Ecto neural progenitor cell (in vitro differentiated cells): ENCODE data around the gene PIMREG.

Source experiments
- DNase-seq: peaks from one replicate; pipeline ENCODE4 v3.0.0-alpha.2; 2018; ENCODE audit warnings: low spot score

Gene PIMREG, protein sequence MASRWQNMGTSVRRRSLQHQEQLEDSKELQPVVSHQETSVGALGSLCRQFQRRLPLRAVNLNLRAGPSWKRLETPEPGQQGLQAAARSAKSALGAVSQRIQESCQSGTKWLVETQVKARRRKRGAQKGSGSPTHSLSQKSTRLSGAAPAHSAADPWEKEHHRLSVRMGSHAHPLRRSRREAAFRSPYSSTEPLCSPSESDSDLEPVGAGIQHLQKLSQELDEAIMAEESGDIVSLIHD

DNA sequence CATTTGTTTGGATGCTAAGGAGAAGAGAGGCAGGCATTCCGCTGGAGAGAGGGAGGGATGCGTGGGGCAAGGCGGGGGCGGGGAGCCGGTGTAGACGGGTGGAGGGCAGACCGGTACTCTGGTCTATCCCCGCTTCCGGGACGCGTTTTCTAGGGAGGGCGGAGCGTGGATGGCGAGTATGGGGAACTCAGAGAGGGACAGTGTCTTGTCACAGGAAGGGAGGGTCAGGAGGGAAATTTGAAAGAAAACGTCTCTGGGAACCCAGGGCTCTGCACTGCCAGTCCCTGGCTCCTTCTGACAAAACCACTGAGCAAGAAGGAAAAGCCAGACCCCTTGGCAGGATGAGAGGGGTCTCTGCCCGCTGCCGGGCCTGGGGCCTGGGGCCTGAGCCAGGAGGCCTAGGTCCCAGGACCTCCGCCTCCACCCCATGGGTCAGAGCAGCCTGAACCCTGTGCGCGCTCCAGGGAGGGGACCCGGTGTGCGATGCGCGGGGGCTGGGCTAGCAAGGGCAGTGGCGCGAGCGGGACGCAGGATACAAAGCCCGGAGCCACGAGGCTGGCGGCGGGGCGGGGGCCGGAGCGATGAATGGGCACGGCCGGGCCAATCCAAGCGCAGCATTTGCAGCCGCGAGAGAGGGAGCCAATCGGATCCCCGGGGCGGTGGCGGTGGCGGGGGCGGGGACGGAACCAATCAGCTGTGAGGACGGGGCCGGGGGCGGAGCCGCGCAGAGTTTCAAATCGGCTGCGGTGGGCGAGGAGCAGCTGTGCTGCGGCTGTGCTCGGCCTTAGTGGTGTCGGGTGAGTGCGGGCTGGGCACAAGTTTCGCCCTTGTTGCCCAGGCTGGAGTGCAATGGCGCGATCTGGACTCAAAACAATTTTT, at the start of gene PIMREG:
TSS of gene PIMREG (plus strand) at position 764 of the 879 bp plus-strand sequence. CDS start 656 bp downstream, outside the sequence.
- peak; percentile 100 for DNase-seq

- no peak for DNase-seq
Measured at GRCh38 chr17:6398955-6399354, 45.3 kb upstream of the PIMREG start.

GRCh38 chr17:6402258-6402657, 42.0 kb upstream of the PIMREG start:
- no peak for DNase-seq

- DNase-seq: no peak
Measured at GRCh38 chr17:6408276-6408675, 36.0 kb upstream of the PIMREG start.

- no peak for DNase-seq
Measured at GRCh38 chr17:6408735-6409134, 35.5 kb upstream of the PIMREG start.

- no peak for DNase-seq
Measured at GRCh38 chr17:6413065-6413464, 31.2 kb upstream of the PIMREG start.

DNA sequence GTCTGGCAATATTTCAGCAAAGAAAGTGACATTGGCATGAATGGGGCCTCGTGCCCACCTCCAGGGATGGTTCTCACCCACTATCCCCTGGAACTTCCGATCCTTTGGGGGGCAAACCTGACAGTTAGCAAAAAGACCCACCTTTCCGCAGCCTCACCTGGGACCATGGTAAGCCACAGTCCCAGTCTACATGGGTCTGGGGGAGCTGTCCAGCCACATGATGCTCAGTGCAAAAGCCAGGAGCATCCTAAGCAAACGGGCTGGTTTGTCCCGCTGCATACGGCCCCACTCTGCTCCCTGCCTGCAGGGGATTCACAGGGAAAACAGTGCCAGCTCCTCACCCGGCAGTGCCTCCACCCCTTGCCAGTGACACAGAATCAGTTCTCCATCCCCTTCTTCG, 28.6 kb upstream of the PIMREG start:
- DNase-seq: no peak

- peak; percentile 76 for DNase-seq
Measured at GRCh38 chr17:6420173-6420641, 24.0 kb upstream of the PIMREG start.

DNA sequence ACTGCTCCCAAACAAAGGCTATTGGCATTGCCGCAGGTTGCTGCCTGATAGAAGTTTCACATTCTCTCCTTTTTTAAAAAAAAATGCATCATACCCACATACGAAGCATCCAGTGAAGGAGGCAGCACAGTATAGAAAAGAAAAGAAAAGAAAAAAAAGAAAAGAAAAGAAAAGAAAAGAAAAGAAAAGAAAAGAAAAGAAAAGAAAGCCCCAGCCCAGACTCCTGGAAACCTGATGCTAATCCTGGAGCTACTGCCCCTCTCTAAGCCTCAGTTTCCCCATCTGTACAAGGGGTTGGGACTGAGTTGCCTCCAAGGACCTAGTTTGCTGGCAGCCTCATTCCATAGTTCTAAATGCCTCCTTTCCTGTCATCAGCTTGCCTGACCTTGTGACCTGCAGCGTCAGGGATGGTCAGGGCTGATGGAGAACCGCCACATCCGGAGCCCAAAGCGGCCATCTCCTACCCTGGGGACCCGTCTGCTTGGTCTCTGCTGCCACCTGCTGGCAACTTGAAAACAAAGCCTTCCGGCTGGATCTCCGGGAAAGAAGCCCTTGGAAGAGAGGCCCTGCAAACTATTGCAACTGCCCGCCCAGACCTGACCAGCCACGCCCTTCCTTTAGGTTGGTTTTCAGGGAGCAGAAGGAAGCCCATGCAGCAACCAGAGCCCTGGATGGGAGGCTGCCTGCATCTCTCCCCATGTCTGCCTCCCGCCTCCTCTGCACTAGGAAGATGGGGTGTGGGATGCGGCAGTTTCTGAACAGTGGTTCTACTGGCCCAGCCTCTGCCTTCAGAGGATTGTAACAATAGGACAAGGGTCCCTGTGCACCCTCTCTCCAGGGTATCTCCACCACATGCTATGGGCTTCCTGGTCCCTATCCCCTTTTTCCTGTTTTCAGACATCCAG, 22.3 kb upstream of the PIMREG start:
- peak; percentile 96 for DNase-seq

DNA sequence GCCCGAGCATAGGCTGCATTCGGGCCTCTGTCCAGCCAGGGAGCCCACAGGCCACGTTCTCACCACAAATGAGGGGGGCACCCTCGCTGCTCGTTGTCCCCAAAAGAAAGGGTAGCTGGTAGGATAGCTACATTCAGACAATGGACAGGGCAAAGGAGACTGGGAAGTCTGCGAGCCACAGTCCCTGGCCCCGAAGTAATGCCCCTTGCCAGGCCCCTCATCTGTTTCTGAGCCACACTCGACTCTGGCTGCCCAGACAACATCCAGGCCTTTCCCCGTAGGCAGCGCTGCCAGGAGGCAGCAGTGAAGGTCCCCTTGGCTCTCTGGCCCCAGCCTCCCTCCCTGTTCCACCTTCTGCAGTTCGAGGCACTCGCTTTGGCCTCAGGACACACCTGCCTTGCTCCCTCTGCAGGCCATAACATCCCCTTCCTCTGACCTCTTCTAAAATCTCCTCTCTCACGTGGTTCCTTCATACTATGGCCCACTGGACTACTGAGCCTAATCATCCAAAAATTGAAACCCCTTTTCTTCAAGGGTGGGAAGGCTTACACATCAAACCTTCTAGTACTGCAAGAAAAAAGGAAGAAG, 21.5 kb upstream of the PIMREG start:
- DNase-seq: no peak

GRCh38 chr17:6423931-6424330, 20.3 kb upstream of the PIMREG start:
- no peak for DNase-seq

- no peak for DNase-seq
Measured at GRCh38 chr17:6425407-6425806, 18.8 kb upstream of the PIMREG start.

DNA sequence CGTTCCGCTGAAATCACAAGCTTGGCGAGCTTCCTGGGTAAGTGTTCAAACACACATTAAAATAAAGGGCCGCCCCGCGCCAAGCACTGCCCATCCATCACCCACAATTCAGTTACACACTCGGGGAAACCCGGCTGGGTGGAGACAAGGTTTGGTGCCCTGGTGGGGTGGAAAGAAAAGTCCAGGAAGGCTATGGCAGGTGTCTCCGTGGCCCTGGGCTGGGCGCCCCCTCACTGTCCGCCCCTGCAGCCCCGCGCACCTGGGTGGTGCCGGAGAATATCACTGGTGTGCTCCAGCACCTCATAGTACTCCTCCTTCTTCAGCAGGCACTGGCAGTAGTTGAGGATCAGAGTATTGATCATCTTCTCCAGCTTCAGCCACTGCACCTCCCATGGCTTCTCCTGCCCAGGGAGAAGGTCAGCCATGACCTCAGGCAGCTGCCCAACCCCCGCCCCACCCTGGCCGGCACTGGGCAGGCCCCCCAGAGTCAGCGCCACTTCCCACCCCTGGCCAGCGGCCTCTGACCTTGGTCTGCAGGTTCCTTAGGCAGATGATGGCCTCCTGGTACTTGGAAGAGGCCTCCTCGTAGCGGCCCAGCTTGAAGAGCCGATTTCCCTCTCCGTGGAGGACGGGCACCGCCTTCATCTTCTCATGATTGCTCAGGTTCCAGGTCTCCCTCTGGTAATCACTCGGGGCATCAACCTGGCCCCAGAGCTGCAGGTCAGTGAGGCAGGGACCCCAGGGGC, 17.7 kb upstream of the PIMREG start:
- peak; percentile 44 for DNase-seq

DNA sequence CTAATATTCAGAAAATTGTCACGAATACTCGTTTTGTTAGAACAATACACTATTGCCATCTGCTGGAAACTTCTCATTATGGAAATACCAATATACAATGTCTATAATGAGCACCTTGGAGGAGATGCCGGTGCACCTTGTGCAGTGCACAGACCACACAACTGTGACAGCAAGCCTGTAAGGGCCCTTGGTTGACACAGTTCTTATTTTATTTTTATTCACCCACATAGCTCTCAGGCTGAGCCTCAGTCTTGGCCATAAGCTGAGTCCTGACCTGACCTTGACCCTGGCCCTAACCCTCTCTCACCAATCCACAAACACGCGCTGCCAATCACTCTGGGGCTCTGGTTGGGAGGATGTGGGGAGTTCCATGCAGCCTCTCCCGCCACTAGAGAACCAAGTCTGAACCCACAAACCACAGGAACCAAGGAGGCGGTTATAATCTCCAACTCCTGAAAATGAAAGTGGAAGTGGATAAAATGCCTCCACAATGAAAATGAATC, 16.9 kb upstream of the PIMREG start:
- DNase-seq: peak; percentile 45

DNA sequence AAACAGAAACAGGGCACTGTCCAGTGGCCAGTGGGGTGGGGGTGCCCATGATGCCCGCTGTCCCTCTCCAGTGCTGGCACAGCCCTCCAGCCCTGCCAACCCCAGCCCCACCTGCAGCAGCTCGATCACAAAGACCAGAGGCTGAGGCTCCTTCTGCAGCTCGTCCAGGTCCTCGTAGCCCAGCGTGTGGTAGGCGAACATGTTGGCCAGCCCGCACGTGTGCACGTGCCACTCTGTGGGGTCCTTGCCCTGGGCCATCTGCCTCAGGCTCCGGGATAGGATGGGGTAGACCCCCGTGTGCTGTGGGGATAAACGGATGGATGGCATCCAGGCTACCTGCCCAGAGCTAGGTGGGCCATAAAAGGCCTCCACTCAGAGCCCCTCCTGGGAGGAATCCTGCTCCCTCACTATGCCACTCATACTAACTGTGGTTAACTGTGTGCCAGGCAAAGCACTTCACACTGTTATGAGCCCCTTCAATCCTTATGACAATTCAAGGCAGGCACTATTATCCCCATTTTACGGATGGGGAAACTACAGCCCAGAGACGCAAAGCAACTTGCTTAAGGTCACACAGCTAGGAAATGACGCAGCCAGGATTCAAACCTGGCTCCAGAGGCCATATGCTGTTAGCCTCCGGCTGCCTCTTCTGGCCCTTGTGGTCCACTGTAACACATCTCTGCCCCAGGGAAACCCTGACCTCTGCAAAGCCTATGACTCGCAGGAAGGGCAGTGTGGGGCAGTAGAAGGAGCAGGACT, 15.9 kb upstream of the PIMREG start:
- DNase-seq: no peak

DNA sequence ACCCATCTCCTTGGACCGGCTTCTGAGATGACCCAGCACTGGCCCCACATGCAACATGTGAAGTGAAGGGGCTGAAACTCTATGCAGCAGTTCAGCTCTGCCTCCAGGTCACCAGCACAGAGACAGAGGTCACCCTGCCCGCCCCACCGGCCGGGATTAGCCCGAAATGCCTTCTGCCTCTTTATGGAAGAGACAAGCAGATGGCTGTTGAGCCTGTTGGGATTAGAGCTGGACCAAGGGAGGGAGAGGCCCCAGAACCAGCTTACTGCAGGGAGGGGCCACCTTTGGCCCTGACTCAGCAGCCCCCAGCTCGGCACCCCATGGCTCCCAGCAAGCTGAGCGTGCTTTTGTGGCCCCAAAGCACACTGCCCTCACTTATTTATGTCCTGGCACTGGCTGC, 15.0 kb upstream of the PIMREG start:
- DNase-seq: peak; percentile 95

- no peak for DNase-seq
Measured at GRCh38 chr17:6430769-6431168, 13.5 kb upstream of the PIMREG start.

DNA sequence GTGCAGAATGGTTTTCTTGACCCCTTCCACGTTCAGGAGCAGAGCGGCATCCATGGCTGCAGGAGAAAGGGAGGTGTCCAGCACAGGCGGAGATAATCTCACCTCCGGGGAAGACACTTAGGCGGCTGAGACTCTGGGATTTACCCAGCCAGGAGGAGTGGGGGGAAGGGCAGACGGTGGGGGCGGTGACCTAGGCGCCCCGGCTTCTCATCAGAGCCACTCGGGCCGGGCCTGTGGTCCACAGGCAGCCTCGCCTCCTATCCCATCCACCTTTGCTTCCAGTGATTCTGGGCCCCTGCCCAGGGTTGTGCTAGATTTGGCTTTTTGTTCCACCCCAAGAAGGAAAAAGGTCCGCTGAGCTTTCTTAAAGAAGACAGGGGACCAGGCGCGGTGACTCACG, 9.2 kb upstream of the PIMREG start, which contains the start of gene AIPL1:
TSS of gene AIPL1 (minus strand) at position 71 of the 400 bp plus-strand sequence. CDS start at position 54, 17 bp downstream.
- no peak for DNase-seq

DNA sequence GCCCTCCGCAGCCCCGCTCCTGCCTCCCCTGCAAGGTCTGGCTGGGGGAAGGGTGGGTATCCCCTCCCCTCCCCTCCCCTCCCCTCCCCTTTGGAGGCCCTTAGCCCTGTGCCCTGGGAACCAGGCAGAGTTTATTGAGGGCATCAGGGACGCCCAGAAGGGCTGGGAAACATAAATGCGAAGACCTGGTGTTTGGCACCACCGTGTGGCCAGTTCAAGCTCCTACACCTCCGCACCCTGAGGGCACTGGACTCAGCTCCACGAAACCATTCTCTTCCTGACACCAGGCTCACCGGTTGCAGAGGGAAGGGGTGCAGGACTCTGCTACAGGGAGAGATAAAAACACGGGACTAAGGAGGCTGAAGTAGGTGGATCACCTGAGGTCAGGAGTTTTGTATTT, 8.3 kb upstream of the PIMREG start:
- DNase-seq: peak; percentile 89

DNA sequence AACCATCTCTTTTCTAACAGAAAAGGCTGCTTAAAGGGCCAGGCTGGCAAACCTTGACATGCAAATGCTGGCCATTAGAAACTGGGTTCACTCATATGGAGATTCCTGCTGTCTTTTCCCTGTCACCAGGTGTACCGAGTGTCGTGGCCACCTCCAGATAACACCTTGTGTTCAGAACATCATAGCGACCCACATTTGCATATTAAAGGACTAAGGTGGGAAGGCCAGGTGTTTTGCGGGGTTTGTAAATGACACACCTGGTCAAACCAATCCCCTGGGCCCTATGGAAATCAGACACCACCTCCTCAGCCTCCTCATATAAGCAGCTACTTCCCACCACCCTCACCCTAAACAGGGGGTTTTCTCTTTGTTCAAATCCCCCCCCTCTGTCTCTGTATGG, 6.8 kb upstream of the PIMREG start:
- DNase-seq: no peak
